HG03108 (cell line): Measurements from ENCODE around the gene RPS3A.
"Not testable (repeated sequence)": the region's sequence is repeated elsewhere in the genome, so short reads cannot be mapped to it uniquely, and the experiment has no call there.

Experiments
- ATAC-seq: cut with Tn5 transposase; IDR thresholded peaks from one replicate; pipeline ENCODE4 v1.9.1; 2021; ENCODE audit warnings: moderate library complexity; ENCODE audit not compliant: unreplicated experiment

Gene RPS3A

DNA sequence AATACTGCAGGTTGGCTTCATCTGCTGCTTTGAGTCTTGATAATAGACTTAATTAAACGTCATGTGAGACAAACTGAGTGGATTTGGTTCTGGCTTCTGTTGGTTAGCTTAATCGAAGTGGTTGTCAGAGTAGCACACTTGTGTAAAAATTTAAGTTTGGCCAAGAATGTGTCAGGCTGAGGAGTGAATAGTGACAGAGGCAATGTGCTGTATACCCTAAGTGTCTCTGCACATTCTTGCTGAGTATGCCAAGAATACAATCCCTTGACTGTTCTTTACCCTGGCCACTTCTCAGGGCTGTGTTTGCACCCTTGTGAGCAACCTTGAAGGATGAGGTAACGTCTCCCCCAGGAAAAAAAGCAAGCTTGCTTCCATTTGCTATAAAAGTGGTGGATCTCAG, 14.9 kb downstream of the RPS3A start:
- no peak for ATAC-seq

- no peak for ATAC-seq
These were observed 15.6 kb downstream of the RPS3A start for GRCh38 chr4:151114986-151115385.

DNA sequence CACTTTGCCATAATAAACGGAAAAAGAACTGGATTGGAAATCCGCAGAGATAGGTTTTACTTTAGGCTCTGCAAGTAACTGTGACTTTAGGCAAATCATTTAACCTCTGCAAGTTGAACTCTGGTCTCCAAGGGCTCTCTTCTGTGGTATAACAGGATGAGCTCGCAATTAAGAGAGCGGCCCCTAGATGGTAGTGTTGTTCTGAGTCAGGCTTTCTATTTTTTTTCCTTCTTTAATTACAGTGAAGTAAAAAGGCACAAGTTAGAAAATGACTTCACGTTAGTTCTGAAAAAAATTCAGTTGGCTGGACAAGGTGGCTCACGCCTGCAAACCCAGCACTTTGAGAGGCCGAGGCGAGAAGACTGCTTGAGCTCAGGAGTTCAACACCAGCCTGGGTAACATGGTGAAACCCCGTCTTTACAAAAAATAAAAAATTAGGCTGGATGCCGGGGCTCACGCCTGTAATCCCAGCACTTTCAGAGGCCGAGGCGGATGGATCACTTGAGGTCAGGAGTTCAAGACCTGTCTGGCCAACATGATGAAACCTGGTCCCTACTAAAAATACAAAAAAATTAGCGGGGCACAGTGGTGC, 18.0 kb downstream of the RPS3A start:
- ATAC-seq, result peak; percentile 92

DNA sequence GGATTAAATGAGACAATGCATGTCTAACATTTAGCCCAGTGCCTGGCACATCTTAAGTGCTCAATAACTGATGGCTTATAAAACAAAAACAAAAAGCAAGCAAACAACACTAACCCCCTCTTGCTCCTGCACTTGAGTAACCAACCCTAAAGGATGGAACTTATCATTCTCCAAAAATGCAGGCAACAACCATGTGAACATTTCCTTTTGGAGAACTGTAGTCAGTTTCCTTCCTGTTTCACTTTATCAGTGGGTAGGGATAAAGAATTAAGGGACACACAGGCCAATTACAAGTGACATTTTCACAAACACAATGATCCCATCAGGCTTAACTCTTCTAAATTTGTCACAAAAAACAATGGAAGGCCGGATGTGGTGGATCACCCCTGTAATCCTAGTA, 30.4 kb downstream of the RPS3A start:
- no peak for ATAC-seq

DNA sequence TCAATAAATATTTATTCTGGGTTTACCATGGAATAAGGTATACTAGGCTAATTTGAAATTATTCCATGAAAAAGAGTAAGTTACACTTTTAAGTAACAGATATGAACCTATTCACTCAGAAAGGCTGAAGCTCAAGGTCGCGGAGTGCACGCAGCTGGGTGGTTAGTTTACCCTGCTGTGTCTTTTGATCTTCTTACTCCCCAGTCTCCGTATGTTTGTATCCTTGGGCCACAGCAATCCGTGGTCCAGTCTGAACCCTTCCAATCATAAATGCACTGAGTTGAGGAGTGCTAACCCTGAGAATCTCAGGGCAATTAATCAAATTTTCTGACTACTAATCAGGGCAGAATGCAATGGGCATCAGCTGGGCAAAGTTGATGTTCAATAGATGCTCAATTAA, 33.9 kb downstream of the RPS3A start:
- ATAC-seq, result no peak

GRCh38 chr4:151136048-151136447, 36.6 kb downstream of the RPS3A start:
- not testable (repeated sequence) for ATAC-seq

DNA sequence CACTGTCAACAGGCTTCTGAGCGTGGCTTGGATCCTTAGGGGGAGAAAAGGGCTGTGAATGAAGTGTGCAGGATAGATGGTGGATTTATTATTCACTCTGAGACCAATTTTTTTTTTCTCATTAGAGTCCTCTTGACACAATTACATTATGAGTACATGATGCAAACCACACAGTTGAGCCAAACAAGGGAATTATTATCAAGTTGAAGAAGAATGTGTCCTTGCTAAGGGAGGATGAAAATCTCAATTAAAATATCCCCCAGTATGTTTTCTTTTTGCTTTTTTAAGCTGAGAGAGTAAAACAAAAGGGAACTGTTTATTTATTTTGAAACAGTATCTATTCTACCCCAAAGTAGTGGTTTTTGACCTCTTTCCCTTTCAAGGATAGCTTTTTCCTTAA, 40.4 kb downstream of the RPS3A start:
- no peak for ATAC-seq

DNA sequence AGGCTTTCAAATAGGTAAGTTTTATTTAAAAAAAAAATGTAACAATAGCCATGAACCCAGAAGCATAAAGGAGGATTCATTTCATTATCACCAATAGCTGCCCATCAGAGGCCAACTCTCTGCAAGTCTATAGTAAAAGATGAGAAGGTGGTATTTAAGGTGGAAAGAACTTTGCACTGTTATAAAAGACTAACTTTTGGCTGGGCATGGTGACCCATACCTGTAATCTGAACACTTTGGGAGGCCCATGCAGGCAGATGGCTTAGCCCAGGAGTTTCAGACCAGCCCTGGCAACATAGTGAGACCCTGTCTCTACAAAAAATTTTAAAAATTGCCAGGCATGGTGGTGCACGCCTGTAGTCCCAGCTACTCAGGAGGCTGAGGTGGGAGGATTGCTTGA, 43.3 kb downstream of the RPS3A start:
- ATAC-seq, result no peak

DNA sequence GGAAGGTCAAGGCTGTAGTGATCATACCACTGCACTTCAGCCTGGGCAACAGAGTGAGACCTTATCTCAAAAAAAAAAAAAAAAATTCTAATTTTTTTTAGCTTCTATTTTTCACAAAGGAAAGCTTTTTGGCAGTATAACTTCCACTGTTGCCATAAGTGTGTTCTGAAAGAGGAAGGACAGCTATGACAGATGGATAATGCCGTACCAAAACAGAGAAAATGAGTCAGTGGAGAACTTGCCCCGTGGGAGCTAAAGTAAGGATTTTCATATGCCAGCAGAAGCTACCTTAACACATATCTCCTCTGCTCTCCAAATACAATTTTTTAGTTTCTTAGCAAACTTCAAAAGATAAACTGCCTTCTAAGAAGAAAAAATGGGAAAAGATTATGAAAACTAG, 43.7 kb downstream of the RPS3A start:
- ATAC-seq, result no peak

DNA sequence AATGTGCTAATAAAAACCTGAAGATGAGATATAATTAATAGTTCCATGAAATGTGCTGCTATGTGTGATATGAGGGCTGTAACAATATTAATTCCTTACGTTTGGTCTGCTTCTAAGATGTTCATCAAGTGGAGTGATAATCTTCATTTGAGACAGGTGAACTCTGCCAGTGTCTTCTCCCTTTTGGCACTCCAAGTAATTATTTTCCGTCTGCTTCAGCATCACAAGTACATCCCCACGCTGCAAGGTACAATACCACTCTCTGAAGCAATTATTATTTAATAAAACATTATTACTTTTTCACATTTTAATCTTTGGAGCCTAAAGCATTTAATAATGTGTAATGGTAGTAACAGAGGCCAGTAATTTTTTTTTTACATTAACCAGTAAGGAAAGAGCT, 44.4 kb downstream of the RPS3A start:
- no peak for ATAC-seq

GRCh38 chr4:151144329-151145072, 45.1 kb downstream of the RPS3A start:
- no peak for ATAC-seq

GRCh38 chr4:151147000-151147399, 47.6 kb downstream of the RPS3A start:
- no peak for ATAC-seq

- no peak for ATAC-seq
These were observed 48.8 kb downstream of the RPS3A start for GRCh38 chr4:151148261-151148660.

GRCh38 chr4:151150821-151151580, 51.6 kb downstream of the RPS3A start:
- no peak for ATAC-seq

DNA sequence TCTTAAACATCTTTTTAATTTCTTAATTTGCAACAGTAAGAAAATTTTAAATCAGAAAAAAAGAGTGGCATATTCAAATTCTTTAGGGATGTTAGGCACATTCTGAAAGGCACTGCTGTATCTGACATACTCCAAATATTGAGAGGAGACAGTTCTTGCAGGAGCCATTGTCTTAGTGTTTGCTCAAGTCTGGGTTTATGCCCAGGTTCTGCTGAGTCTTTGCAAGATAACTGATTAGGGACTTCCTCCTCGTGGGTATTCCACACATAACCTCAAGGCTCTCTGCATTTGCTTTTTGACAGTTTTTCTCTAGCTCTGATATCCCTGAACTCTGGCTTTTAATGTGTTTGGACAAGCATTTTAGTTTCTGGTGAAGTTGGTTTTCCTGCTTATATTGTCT, 52.6 kb downstream of the RPS3A start:
- ATAC-seq, result no peak

DNA sequence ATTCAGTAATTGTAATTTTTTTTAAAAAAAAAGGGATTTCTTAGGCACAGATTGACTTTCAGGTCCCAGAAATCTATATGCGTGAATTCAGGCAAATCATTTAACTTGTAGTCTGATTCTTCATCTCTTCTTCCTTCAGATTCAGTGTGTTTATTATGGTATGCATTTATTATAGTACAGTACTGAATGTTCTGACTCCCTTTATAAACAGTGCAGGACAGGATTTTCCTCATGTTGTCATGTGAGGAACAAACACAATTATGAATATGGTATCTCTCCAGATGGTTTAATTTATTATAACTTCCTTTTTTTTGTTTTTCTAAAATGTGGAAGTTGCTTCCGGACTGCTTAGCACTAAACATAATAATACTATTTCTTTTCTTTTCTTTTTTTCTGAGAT, 54.2 kb downstream of the RPS3A start:
- no peak for ATAC-seq
